ENCODE results near the gene GRAP. TPM values are rescaled to one million over a fixed set of nuclear protein-coding genes. Genes with fewer than 3 reads are reported as not detected.

Gene GRAP
- total and polyA plus RNA-seq, 10 of the 15 experiments (the other 5 are each of a cell fraction or from before 2014, with no cell fraction given), result 0.58 to 78.3 (median 36.6) TPM

DNA sequence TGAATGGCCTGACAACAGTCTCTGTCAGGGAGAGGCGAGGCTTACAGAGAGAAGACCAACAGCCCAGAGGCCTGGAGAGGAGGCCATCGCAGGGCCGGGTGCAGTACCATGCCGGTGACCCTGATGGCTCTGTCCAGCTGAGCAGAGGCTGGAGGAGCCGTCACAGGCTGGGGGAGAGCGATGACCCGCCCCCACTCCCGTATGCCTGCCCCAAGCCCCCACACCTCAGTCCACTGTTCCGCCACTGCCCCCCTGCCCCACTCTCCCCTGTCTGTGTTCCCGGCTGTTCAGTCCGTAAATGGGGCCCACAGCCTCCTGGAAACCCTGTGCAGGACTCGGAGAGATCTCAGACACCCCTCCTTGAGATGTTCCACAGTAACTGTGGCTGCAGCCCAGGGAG, 29.4 kb downstream of the GRAP start:
- Histone ChIP-seq H3K4me1 (ENCODE audit: control insufficient read depth, insufficient read depth, low read length) (no peaks in the 10 kb centered on the region), H3K9me3 (replicated peaks; ENCODE audit: control insufficient read depth, insufficient read depth, low read length) (no peaks in the 10 kb centered on the region), H3K79me2 (ENCODE audit: control insufficient read depth, insufficient read depth, low read length) (no peaks in the 10 kb centered on the region), H3K4me2 (ENCODE audit: control insufficient read depth, insufficient read depth) (no peak overlapping the region), H3K27me3 (replicated peaks in 1 of 2; ENCODE audit: control insufficient read depth in 2 of 2, insufficient read depth in 2 of 2, low read length in 1 of 2) (no peaks in the 10 kb centered on the region), H3K36me3 (ENCODE audit: control insufficient read depth in 2 of 2, insufficient read depth in 2 of 2, low read length in 1 of 2) (peaks cover 0 to 10% of the 10 kb centered on the region in 2 experiments; a peak in 3 of 4 replicates), H3K9ac (ENCODE audit: control insufficient read depth, insufficient read depth, low read length) (no peak overlapping the region), H2AFZ (ENCODE audit: control insufficient read depth, low read depth, low read length) (no peak overlapping the region), H3K27ac (ENCODE audit: control insufficient read depth, insufficient read depth) (no peak overlapping the region), H3K4me3 (no peak overlapping the region), H4K20me1 (ENCODE audit: control insufficient read depth, insufficient read depth) (no peaks in the 10 kb centered on the region)
- DNase-seq (ENCODE audit: low read depth, low spot score) (no peak), ATAC-seq (peak; percentile 10; the same call in 1 of the 3 replicates), FAIRE-seq (no peak)
- WGBS (ENCODE audit: insufficient coverage, insufficient replicate concordance, low lambda C conversion rate, missing lambda C conversion rate), result 70% methylated on average over 7 of the region's 12 CpGs
- BruUV-seq (replicated peaks), result no TSS peak
- POLR2A ChIA-PET, result no interaction called here
- intact Hi-C loops (cut with micrococcal nuclease; ENCODE audit: unreplicated experiment), result no loop called here
- SMC1A ChIA-PET (ENCODE audit: uncharacterized antibody, unreplicated experiment), result no interaction called here
- TF ChIP-seq SIN3A (IDR thresholded peaks at IDR 0.05; ENCODE audit: low read depth, low read length) (no peak), STAT1 (conservative IDR thresholded peaks at IDR 0.05) (no peak), EED (IDR thresholded peaks at IDR 0.05; ENCODE audit: low read depth) (no peak), SRF (IDR thresholded peaks at IDR 0.05; ENCODE audit: low read depth in 2 of 2, low read length in 2 of 2) (no peak)
- TF ChIP-seq, protein P1, sequence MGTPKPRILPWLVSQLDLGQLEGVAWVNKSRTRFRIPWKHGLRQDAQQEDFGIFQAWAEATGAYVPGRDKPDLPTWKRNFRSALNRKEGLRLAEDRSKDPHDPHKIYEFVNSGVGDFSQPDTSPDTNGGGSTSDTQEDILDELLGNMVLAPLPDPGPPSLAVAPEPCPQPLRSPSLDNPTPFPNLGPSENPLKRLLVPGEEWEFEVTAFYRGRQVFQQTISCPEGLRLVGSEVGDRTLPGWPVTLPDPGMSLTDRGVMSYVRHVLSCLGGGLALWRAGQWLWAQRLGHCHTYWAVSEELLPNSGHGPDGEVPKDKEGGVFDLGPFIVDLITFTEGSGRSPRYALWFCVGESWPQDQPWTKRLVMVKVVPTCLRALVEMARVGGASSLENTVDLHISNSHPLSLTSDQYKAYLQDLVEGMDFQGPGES (IDR thresholded peaks at IDR 0.05), result no peak
- TF ChIP-seq, protein P2, sequence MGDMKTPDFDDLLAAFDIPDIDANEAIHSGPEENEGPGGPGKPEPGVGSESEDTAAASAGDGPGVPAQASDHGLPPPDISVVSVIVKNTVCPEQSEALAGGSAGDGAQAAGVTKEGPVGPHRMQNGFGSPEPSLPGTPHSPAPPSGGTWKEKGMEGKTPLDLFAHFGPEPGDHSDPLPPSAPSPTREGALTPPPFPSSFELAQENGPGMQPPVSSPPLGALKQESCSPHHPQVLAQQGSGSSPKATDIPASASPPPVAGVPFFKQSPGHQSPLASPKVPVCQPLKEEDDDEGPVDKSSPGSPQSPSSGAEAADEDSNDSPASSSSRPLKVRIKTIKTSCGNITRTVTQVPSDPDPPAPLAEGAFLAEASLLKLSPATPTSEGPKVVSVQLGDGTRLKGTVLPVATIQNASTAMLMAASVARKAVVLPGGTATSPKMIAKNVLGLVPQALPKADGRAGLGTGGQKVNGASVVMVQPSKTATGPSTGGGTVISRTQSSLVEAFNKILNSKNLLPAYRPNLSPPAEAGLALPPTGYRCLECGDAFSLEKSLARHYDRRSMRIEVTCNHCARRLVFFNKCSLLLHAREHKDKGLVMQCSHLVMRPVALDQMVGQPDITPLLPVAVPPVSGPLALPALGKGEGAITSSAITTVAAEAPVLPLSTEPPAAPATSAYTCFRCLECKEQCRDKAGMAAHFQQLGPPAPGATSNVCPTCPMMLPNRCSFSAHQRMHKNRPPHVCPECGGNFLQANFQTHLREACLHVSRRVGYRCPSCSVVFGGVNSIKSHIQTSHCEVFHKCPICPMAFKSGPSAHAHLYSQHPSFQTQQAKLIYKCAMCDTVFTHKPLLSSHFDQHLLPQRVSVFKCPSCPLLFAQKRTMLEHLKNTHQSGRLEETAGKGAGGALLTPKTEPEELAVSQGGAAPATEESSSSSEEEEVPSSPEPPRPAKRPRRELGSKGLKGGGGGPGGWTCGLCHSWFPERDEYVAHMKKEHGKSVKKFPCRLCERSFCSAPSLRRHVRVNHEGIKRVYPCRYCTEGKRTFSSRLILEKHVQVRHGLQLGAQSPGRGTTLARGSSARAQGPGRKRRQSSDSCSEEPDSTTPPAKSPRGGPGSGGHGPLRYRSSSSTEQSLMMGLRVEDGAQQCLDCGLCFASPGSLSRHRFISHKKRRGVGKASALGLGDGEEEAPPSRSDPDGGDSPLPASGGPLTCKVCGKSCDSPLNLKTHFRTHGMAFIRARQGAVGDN (IDR thresholded peaks at IDR 0.05), result no peak
- CTCF ChIA-PET, result interaction anchor here (2.3 kb wide), 1 partner anchor 56 kb away, joined by 7 read pairs; no protein-coding TSS in a partner anchor
- RAD21 ChIA-PET (ENCODE audit: unreplicated experiment), result no interaction called here
- in situ Hi-C loops (cut with MboI), result no loop called here
